Endothelial cell (in vitro differentiated cells): ENCODE measurements around the gene EPHA8. TPM values are rescaled to one million over a fixed set of nuclear protein-coding genes. Genes with fewer than 3 reads are reported as not detected.

Experiments
- DNase-seq: peaks from one replicate; pipeline ENCODE4 v3.0.0; 2021; ENCODE audit warnings: low spot score
- H3K27ac Mint-ChIP-seq: one replicate; pipeline ENCODE4 v1.8.0; 2021; ENCODE audit warnings: mixed read lengths, inconsistent platforms; ENCODE audit not compliant: unreplicated experiment
- H3K27me3 Mint-ChIP-seq: one replicate; pipeline ENCODE4 v1.8.0; 2021; ENCODE audit warnings: mild to moderate bottlenecking, moderate library complexity, mixed read lengths, inconsistent platforms; ENCODE audit not compliant: unreplicated experiment
- H3K36me3 Mint-ChIP-seq: one replicate; pipeline ENCODE4 v1.8.0; 2021; ENCODE audit warnings: mild to moderate bottlenecking, low read depth, mixed read lengths, inconsistent platforms; ENCODE audit not compliant: unreplicated experiment
- H3K4me1 Mint-ChIP-seq: one replicate; pipeline ENCODE4 v1.8.0; 2021; ENCODE audit warnings: mild to moderate bottlenecking, mixed read lengths, inconsistent platforms; ENCODE audit not compliant: unreplicated experiment
- H3K4me3 Mint-ChIP-seq: one replicate; pipeline ENCODE4 v1.8.0; 2021; ENCODE audit warnings: mild to moderate bottlenecking, mixed read lengths, inconsistent platforms; ENCODE audit not compliant: unreplicated experiment
- H3K9me3 Mint-ChIP-seq: one replicate; pipeline ENCODE4 v1.8.0; 2021; ENCODE audit warnings: mixed read lengths, inconsistent platforms; ENCODE audit not compliant: unreplicated experiment
- CTCF ChIP-seq: fragments of 200-600 bp; sonication (generic); IDR thresholded peaks from one replicate; pipeline ENCODE4 v1.5.0; 2021; ENCODE audit warnings: antibody characterized with exemption; ENCODE audit not compliant: unreplicated experiment
- total RNA-seq: library from RNA; stranded (reverse); fragmentation: NEBNext Ultra II Directional; extraction: Animal tissue kit (Norgen Biotek cat#: 25700); gene quantifications from one replicate; pipeline ENCODE4 v1.2.1, GENCODE V29; 2021; ENCODE audit not compliant: unreplicated experiment

The EPHA8 gene
- total RNA-seq, 1 donor from 2014 or later, result not detected

- H3K27me3 Mint-ChIP-seq, result peaks cover 10% of the 10 kb centered on the region
- no peaks in the 10 kb centered on the region for H3K36me3 Mint-ChIP-seq
- H3K4me1 Mint-ChIP-seq, result no peaks in the 10 kb centered on the region
- H3K9me3 Mint-ChIP-seq, result no peaks in the 10 kb centered on the region
- no peak within 1 kb of the TSS for H3K4me3 Mint-ChIP-seq
- DNase-seq, result no peak
- TF ChIP-seq CTCF, result no peak
- H3K27ac Mint-ChIP-seq, result no peak within 1 kb of the TSS
Observed at GRCh38 chr1:22643381-22643780, 80.1 kb downstream of the EPHA8 start, which contains the start of gene C1QC. Gene C1QC, plus strand, starts transcription at chr1:22643633. Its CDS starts 391 bp downstream, at chr1:22644024.

GRCh38 chr1:22643928-22644327 lies 80.6 kb downstream of the EPHA8 start:
- Mint-ChIP-seq H3K9me3 (no peaks in the 10 kb centered on the region), H3K27ac (no peak overlapping the region), H3K36me3 (no peaks in the 10 kb centered on the region), H3K4me1 (no peaks in the 10 kb centered on the region), H3K27me3 (peaks cover 10% of the 10 kb centered on the region), H3K4me3 (no peak overlapping the region)
- no peak for DNase-seq
- TF ChIP-seq CTCF, result no peak

- no peaks in the 10 kb centered on the region for H3K36me3 Mint-ChIP-seq
- DNase-seq, result no peak
- no peaks in the 10 kb centered on the region for H3K9me3 Mint-ChIP-seq
- no peak overlapping the region for H3K4me3 Mint-ChIP-seq
- TF ChIP-seq CTCF, result no peak
- H3K27ac Mint-ChIP-seq, result no peak overlapping the region
- peaks cover 8% of the 10 kb centered on the region for H3K27me3 Mint-ChIP-seq
- no peaks in the 10 kb centered on the region for H3K4me1 Mint-ChIP-seq
Observed at GRCh38 chr1:22645931-22646330, 82.6 kb downstream of the EPHA8 start.

GRCh38 chr1:22646384-22646783 lies 83.1 kb downstream of the EPHA8 start:
- Mint-ChIP-seq H3K4me3 (no peak overlapping the region), H3K27ac (no peak overlapping the region), H3K27me3 (peaks cover 4% of the 10 kb centered on the region), H3K36me3 (no peaks in the 10 kb centered on the region), H3K9me3 (no peaks in the 10 kb centered on the region), H3K4me1 (no peaks in the 10 kb centered on the region)
- no peak for TF ChIP-seq CTCF
- DNase-seq, result no peak

GRCh38 chr1:22650089-22650693 lies 86.9 kb downstream of the EPHA8 start:
- peaks cover 6% of the 10 kb centered on the region for H3K27me3 Mint-ChIP-seq

More at GRCh38 chr1:22650089-22650693, 86.9 kb downstream of the EPHA8 start:
- TF ChIP-seq CTCF, result no peak
- Mint-ChIP-seq H3K27ac (no peak overlapping the region), H3K9me3 (no peaks in the 10 kb centered on the region), H3K4me3 (no peak overlapping the region), H3K4me1 (no peaks in the 10 kb centered on the region), H3K36me3 (no peaks in the 10 kb centered on the region)
- no peak for DNase-seq
